Ureter (tissue), 1 donor: Measurements from ENCODE around the gene FXYD5. TPM values are rescaled to one million over a fixed set of nuclear protein-coding genes. Genes with fewer than 3 reads are reported as not detected.

Source experiments
- DNase-seq: peaks from one replicate; pipeline ENCODE4 v3.0.0-alpha.2; 2020; ENCODE audit warnings: low spot score
- total RNA-seq: library from RNA; stranded (reverse); gene quantifications from one replicate; pipeline ENCODE4 v1.2.4, GENCODE V29; 2023
- donor health status: DM: yes; HTN: yes; CAD: no.

FXYD5 gene
- total RNA-seq, 1 donor from 2014 or later, result 136 TPM

- no peak for DNase-seq
Observed at GRCh38 chr19:35155981-35156672, 1.6 kb downstream of the FXYD5 start.

GRCh38 chr19:35156673-35157014, 2.1 kb downstream of the FXYD5 start:
- no peak for DNase-seq

- no peak for DNase-seq
Observed at GRCh38 chr19:35157431-35157830, 2.9 kb downstream of the FXYD5 start.

GRCh38 chr19:35159606-35160005, 5.1 kb downstream of the FXYD5 start:
- no peak for DNase-seq

GRCh38 chr19:35160629-35161433, 6.3 kb downstream of the FXYD5 start:
- no peak for DNase-seq

- no peak for DNase-seq
Observed at GRCh38 chr19:35161434-35161743, 6.9 kb downstream of the FXYD5 start.

- DNase-seq, result no peak
Observed at GRCh38 chr19:35162471-35163326, 8.2 kb downstream of the FXYD5 start.

- no peak for DNase-seq
Observed at GRCh38 chr19:35164418-35164817, 9.9 kb downstream of the FXYD5 start.

GRCh38 chr19:35165200-35166058, 10.9 kb downstream of the FXYD5 start:
- DNase-seq, result no peak

- peak; percentile 13 for DNase-seq
Observed at GRCh38 chr19:35166100-35167063, 11.8 kb downstream of the FXYD5 start.

GRCh38 chr19:35167251-35168119, 12.9 kb downstream of the FXYD5 start:
- DNase-seq, result peak; percentile 33

GRCh38 chr19:35168196-35168595, 13.7 kb downstream of the FXYD5 start:
- peak; percentile 23 for DNase-seq

GRCh38 chr19:35169221-35169995, 14.9 kb downstream of the FXYD5 start:
- peak; percentile 26 for DNase-seq

GRCh38 chr19:35170359-35171061, 16.0 kb downstream of the FXYD5 start:
- DNase-seq, result peak; percentile 35

- peak; percentile 41 for DNase-seq
Observed at GRCh38 chr19:35171730-35172129, 17.2 kb downstream of the FXYD5 start.

- no peak for DNase-seq
Observed at GRCh38 chr19:35174226-35174625, 19.7 kb downstream of the FXYD5 start.

GRCh38 chr19:35176181-35176570, 21.6 kb downstream of the FXYD5 start:
- DNase-seq, result no peak
